Measurements from ENCODE around the gene PEX5L.

The PEX5L gene

DNA sequence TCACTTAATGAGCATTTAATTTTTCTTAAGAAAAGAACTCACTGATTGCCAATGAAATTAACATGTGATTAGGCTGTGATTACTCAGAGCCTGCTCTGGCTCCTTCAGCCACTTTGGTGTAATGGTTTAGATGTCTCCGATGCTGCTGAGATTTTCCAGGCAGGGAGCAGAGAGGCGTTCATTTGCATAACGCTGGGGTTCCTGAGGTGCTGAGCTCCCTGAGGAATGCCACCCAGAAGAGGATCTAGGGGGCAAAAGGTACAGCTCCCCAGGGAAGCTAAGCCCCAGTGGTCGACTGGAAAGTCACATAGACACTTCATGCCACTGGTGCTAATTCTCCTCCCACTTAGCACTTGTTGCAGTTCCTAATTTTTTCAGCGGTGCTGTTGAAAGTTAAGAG is 264.4 kb downstream of the PEX5L start:
- DNase-seq (ENCODE audit: low spot score): no peak

DNA sequence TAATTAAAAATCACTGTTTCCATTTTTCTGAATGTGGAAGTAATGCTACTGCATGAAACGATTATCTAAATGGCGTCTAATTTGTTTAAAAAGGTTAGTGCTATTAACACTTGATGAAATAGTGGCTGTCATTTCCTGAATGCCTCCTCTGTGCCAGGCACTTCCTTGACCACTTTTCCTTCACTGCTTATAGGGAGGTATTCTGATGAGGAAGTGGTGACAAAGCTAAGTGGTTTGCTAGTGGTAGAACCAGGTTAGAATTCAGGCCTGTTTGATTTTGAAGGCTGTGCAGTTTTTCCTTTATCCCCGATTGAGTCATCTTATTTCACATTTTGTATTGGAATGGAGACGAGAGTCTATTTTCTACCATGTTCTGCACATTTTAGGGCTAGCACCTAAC is 264.9 kb downstream of the PEX5L start:
- no peak for DNase-seq (ENCODE audit: low spot score)

DNA sequence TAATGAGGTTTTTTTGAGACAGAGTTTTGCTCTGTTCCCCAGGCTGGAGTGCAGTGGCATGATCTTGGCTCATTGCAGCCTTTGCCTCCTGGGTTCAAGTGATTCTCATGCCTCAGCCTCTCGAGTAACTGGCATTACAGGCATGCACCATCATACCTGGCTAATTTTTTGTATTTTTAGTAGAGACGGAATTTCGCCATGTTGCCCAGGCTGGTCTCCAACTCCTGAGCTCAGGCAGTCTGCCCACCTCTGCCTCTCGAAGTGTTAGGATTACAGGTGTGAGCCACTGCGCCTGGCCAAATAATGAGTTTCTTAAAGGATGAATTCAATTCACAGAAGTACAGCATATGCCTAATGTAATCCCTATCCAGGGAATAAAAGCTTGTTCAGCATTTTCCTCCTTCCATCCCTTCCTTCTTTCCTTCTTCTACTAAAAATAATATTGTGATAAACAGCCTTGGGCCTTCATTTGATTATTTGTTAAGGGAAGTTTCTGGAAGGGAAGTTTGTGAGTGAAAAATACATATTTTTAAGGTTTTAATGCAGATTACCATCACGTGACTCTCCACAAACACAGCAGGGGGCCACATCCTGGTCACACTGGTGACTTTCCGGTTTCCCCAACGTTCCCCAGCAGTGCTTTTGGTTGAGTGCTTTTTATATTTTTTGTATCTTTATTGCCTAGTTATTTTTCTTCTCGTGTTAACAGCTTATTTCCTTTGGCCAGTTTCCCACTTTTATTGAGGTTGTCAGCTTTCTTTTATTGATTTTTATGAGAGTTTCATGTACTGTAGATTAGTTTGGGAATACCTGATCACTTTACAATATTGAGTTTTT is 267.1 kb downstream of the PEX5L start:
- no peak for DNase-seq (ENCODE audit: low spot score)

DNA sequence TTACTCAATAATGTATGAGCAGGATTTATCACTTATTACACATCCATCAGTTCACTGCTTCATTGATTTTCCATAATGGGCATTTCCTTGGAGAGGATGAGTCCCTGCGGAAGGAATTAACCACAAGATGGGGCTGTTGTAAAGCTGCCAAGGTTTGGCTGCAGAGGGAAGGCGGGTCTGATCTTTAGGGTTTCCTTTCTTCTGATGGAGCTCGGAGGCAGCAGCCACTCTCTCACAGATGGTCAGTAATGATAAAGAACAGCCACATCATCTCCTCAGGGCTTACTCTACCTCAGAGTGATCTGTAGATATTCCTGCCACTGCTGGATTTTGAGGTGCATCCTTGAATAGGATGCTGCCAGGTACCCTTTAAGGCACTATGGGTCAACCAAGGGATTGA is 268.7 kb downstream of the PEX5L start:
- peak; percentile 25 for DNase-seq (ENCODE audit: low spot score)

DNA sequence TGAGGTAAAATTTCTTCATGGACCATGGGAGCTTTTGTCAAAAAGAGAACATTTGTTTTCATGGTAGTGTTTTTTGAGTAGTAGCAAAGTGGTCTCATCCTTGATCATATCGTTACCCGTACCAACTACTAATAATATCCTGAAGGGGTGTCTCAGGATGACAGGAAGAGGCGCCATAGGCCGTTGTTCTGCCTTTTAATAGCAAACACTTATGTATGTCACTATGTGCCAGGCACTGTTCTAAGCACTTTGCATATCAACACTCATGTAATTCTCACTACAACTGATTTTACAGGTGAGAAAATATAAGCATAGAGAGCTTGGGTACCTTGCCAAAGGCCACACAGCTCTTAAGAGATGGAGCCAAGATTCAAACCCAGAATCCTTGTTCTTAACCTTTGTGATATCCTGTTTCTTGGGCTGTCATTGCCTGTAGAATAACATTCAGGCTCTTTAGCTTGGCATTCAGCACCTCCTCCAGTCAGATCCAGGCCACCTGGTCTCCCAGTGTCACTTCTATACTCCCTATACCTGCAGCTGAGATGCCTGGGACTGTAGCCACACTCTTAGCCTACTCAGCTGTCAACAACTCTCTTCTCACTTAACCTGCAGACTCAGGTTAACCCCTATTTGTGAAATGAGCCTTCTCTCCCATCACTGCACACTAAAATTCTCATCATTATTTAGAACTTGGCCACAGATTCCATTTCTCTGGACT is 270.2 kb downstream of the PEX5L start:
- DNase-seq (ENCODE audit: low spot score): no peak

DNA sequence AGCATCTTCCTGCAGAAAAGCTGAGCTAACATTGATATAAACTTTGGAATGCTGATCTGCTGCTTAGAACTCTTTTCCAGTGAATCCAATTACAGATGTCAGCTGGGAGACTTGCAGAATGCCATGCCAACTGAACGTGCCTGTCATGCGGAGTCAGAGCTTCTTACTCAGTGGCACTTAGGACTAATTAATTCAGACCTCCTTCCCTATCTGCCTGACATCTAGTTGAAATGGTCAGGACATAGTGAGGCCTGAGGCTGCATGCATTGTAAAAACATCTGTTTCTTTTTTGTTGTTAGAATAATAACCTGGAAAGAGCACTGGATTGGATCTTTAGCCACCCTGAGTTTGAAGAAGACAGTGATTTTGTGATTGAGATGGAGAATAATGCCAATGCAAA is 271.3 kb downstream of the PEX5L start:
- no peak for DNase-seq (ENCODE audit: low spot score)

GRCh38 chr3:179760944-179761343 is 275.8 kb downstream of the PEX5L start:
- DNase-seq (ENCODE audit: low spot score): peak; percentile 62

DNA sequence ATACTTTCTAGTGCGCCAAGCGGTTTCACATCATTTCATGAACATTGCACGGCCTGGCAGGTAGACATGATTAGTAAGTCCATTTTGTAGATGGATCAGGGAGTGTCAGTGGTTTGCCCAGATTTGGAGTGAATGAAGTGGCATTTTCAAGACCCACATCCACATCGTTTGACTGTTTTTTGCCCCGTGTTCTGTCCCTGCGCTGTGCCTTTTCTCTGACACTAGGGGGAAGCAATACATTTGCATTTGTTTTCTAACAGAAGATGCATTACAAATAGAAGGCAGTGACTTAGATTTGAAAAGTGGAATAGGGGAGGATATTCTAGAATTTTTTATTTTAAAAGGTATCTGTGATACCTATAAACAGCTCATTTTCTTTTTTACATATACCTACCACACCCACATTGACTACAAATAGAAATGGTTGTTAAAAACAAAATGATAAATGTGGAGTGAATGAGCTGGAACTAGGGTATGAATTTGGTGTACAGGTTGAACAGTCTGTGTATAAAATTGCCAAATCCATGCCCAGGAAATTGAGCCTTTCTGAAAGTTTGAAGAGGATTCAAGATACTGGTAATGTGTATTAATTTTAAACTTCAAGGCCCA is 285.9 kb downstream of the PEX5L start:
- DNase-seq (ENCODE audit: low spot score): peak; percentile 57

GRCh38 chr3:179745716-179746115 is 291.0 kb downstream of the PEX5L start:
- DNase-seq (ENCODE audit: low spot score): no peak

DNA sequence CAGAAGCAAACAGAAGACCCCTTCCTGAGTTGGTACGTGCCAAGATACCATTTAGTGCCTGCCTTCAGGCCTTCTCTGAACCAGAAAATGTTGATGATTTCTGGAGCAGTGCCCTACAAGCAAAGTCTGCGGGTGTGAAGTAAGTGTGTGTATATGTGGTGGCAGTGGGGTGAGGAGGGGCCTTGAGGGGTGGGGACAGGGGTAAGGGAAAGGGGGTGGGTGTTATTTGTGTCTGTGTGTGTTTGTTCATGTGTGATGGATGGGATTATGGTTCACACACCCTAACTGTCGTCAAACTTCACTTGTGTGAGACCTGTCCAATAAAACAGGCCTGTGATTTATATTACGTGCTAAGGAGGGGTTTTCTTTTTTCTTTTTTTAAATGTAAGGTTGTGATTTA is 291.7 kb downstream of the PEX5L start:
- no peak for DNase-seq (ENCODE audit: low spot score)
